ENCODE results near the gene GRID2.

The GRID2 gene

GRCh38 chr4:92303621-92304027, at the start of gene GRID2:
Gene GRID2 (plus strand): TSS chr4:92303966.
- no peak for DNase-seq (ENCODE audit: low read depth, low spot score)
- no peaks in the 10 kb centered on the region for H3K36me3 ChIP-seq (ENCODE audit: control insufficient read depth, insufficient read depth, low read length)
- no peaks in the 10 kb centered on the region for H3K27me3 ChIP-seq (ENCODE audit: control insufficient read depth, insufficient read depth, low read length)
- H3K4me1 ChIP-seq (ENCODE audit: control insufficient read depth, insufficient read depth, low read length): no peaks in the 10 kb centered on the region; the same call in 1 of the 2 replicates
- no peaks in the 10 kb centered on the region for H3K9me3 ChIP-seq (ENCODE audit: control insufficient read depth, insufficient read depth, low read length)
- no CpG with 5 or more reads among the region's 29 CpGs for WGBS (ENCODE audit: insufficient coverage, insufficient read length)
- H3K27ac ChIP-seq (ENCODE audit: low read length): no peak within 1 kb of the TSS
- peak within 1 kb of the TSS; percentile 73; the same call in 1 of the 2 replicates for H3K4me3 ChIP-seq (ENCODE audit: low read length)

- Histone ChIP-seq H3K4me3 (ENCODE audit: low read length) (no peak overlapping the region), H3K27me3 (ENCODE audit: control insufficient read depth, insufficient read depth, low read length) (no peaks in the 10 kb centered on the region), H3K9me3 (ENCODE audit: control insufficient read depth, insufficient read depth, low read length) (peaks cover 10% of the 10 kb centered on the region), H3K36me3 (ENCODE audit: control insufficient read depth, insufficient read depth, low read length) (peaks cover 7% of the 10 kb centered on the region; the same call in 1 of the 2 replicates), H3K4me1 (ENCODE audit: control insufficient read depth, insufficient read depth, low read length) (no peaks in the 10 kb centered on the region), H3K27ac (ENCODE audit: low read length) (no peak overlapping the region)
- WGBS (ENCODE audit: insufficient coverage, insufficient read length): no CpG with 5 or more reads among the region's 4 CpGs
- no peak for DNase-seq (ENCODE audit: low read depth, low spot score)
Observed at GRCh38 chr4:92253986-92254671, 49.6 kb upstream of the GRID2 start.

GRCh38 chr4:92254767-92255442, 48.9 kb upstream of the GRID2 start:
- H3K27ac ChIP-seq (ENCODE audit: low read length): no peak overlapping the region
- H3K4me3 ChIP-seq (ENCODE audit: low read length): no peak overlapping the region
- H3K36me3 ChIP-seq (ENCODE audit: control insufficient read depth, insufficient read depth, low read length): peaks cover 10% of the 10 kb centered on the region; the same call in 1 of the 2 replicates
- WGBS (ENCODE audit: insufficient coverage, insufficient read length): no CpG with 5 or more reads among the region's 8 CpGs
- H3K4me1 ChIP-seq (ENCODE audit: control insufficient read depth, insufficient read depth, low read length): no peaks in the 10 kb centered on the region
- H3K27me3 ChIP-seq (ENCODE audit: control insufficient read depth, insufficient read depth, low read length): no peaks in the 10 kb centered on the region
- H3K9me3 ChIP-seq (ENCODE audit: control insufficient read depth, insufficient read depth, low read length): peaks cover 10% of the 10 kb centered on the region
- peak; percentile 70 for DNase-seq (ENCODE audit: low read depth, low spot score)

GRCh38 chr4:92255920-92256244, 47.9 kb upstream of the GRID2 start:
- Histone ChIP-seq H3K27ac (ENCODE audit: low read length) (no peak overlapping the region), H3K9me3 (ENCODE audit: control insufficient read depth, insufficient read depth, low read length) (peaks cover 10% of the 10 kb centered on the region), H3K4me1 (ENCODE audit: control insufficient read depth, insufficient read depth, low read length) (no peaks in the 10 kb centered on the region), H3K27me3 (ENCODE audit: control insufficient read depth, insufficient read depth, low read length) (no peaks in the 10 kb centered on the region), H3K4me3 (ENCODE audit: low read length) (no peak overlapping the region), H3K36me3 (ENCODE audit: control insufficient read depth, insufficient read depth, low read length) (peaks cover 11% of the 10 kb centered on the region; the same call in 1 of the 2 replicates)
- no CpG with 5 or more reads among the region's 1 CpG for WGBS (ENCODE audit: insufficient coverage, insufficient read length)
- DNase-seq (ENCODE audit: low read depth, low spot score): no peak

- WGBS (ENCODE audit: insufficient coverage, insufficient read length): no CpG with 5 or more reads among the region's 1 CpG
- Histone ChIP-seq H3K9me3 (ENCODE audit: control insufficient read depth, insufficient read depth, low read length) (peaks cover 9% of the 10 kb centered on the region), H3K4me1 (ENCODE audit: control insufficient read depth, insufficient read depth, low read length) (no peaks in the 10 kb centered on the region), H3K4me3 (ENCODE audit: low read length) (no peak overlapping the region), H3K27me3 (ENCODE audit: control insufficient read depth, insufficient read depth, low read length) (no peaks in the 10 kb centered on the region), H3K36me3 (ENCODE audit: control insufficient read depth, insufficient read depth, low read length) (peaks cover 21% of the 10 kb centered on the region; the same call in 1 of the 2 replicates), H3K27ac (ENCODE audit: low read length) (no peak overlapping the region)
- no peak for DNase-seq (ENCODE audit: low read depth, low spot score)
Observed at GRCh38 chr4:92257931-92258857, 45.6 kb upstream of the GRID2 start.

DNA sequence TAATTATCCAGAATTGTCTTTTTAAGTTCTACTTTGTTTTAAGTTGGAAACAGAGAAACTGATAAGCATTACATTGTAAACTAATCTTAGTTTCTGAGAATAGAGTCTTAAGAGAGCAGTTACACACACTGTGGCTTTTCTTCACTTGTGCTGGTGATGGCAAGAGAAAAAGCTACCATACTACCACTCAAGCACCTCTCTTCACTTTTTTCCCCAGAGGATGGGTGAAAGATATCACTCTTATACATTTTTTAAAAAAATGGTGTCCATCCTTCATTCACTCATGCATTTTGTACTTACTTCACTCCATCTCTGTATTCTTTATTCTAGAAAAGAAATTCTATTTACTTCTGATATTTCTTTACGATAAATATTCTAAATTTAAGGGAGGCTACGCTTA, 42.5 kb upstream of the GRID2 start:
- no peak overlapping the region for H3K27ac ChIP-seq (ENCODE audit: low read length)
- H3K9me3 ChIP-seq (ENCODE audit: control insufficient read depth, insufficient read depth, low read length): no peaks in the 10 kb centered on the region
- H3K4me3 ChIP-seq (ENCODE audit: low read length): no peak overlapping the region
- WGBS (ENCODE audit: insufficient coverage, insufficient read length): no CpG with 5 or more reads among the region's 2 CpGs
- no peaks in the 10 kb centered on the region for H3K4me1 ChIP-seq (ENCODE audit: control insufficient read depth, insufficient read depth, low read length)
- DNase-seq (ENCODE audit: low read depth, low spot score): no peak
- no peaks in the 10 kb centered on the region for H3K27me3 ChIP-seq (ENCODE audit: control insufficient read depth, insufficient read depth, low read length)
- H3K36me3 ChIP-seq (ENCODE audit: control insufficient read depth, insufficient read depth, low read length): peaks cover 27% of the 10 kb centered on the region; the same call in 1 of the 2 replicates

DNA sequence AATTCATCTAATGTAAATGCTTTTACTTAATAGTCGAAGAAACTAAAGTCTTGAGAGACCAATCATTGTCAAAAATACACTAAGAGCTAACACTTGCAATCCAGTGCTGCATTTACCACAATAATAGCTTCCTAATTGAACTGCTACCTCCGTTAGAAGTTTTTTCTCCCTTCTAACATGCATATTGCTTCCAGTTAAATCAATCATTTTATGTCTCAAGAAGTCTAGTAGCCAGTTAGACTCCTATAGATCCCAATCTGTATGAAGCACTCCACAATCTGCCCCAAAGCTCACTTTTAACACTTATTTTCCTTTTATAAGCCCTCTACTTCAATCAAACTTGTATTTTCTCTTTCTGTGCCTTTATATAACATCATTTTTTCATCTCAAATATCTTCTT, 41.4 kb upstream of the GRID2 start:
- H3K36me3 ChIP-seq (ENCODE audit: control insufficient read depth, insufficient read depth, low read length): peaks cover 24% of the 10 kb centered on the region; the same call in 1 of the 2 replicates
- WGBS (ENCODE audit: insufficient coverage, insufficient read length): no CpG with 5 or more reads among the region's 2 CpGs

GRCh38 chr4:92263010-92263409, 40.8 kb upstream of the GRID2 start:
- Histone ChIP-seq H3K36me3 (ENCODE audit: control insufficient read depth, insufficient read depth, low read length) (peaks cover 24% of the 10 kb centered on the region; the same call in 1 of the 2 replicates), H3K4me3 (ENCODE audit: low read length) (no peak overlapping the region), H3K9me3 (ENCODE audit: control insufficient read depth, insufficient read depth, low read length) (no peaks in the 10 kb centered on the region), H3K27me3 (ENCODE audit: control insufficient read depth, insufficient read depth, low read length) (no peaks in the 10 kb centered on the region), H3K4me1 (ENCODE audit: control insufficient read depth, insufficient read depth, low read length) (no peaks in the 10 kb centered on the region), H3K27ac (ENCODE audit: low read length) (no peak overlapping the region)
- no CpG with 5 or more reads among the region's 2 CpGs for WGBS (ENCODE audit: insufficient coverage, insufficient read length)
- DNase-seq (ENCODE audit: low read depth, low spot score): no peak

More for the DNA sequence above, 41.4 kb upstream of the GRID2 start:
- no peak for DNase-seq (ENCODE audit: low read depth, low spot score)
- H3K4me1 ChIP-seq (ENCODE audit: control insufficient read depth, insufficient read depth, low read length): no peaks in the 10 kb centered on the region
- H3K27me3 ChIP-seq (ENCODE audit: control insufficient read depth, insufficient read depth, low read length): no peaks in the 10 kb centered on the region
- H3K4me3 ChIP-seq (ENCODE audit: low read length): no peak overlapping the region
- no peak overlapping the region for H3K27ac ChIP-seq (ENCODE audit: low read length)
- no peaks in the 10 kb centered on the region for H3K9me3 ChIP-seq (ENCODE audit: control insufficient read depth, insufficient read depth, low read length)

- peaks cover 20% of the 10 kb centered on the region; the same call in 1 of the 2 replicates for H3K36me3 ChIP-seq (ENCODE audit: control insufficient read depth, insufficient read depth, low read length)
- no peaks in the 10 kb centered on the region for H3K27me3 ChIP-seq (ENCODE audit: control insufficient read depth, insufficient read depth, low read length)
- H3K27ac ChIP-seq (ENCODE audit: low read length): no peak overlapping the region
- no CpG with 5 or more reads among the region's 1 CpG for WGBS (ENCODE audit: insufficient coverage, insufficient read length)
- H3K4me1 ChIP-seq (ENCODE audit: control insufficient read depth, insufficient read depth, low read length): no peaks in the 10 kb centered on the region
- H3K9me3 ChIP-seq (ENCODE audit: control insufficient read depth, insufficient read depth, low read length): no peaks in the 10 kb centered on the region
- DNase-seq (ENCODE audit: low read depth, low spot score): no peak
- no peak overlapping the region for H3K4me3 ChIP-seq (ENCODE audit: low read length)
Observed at GRCh38 chr4:92263575-92263974, 40.2 kb upstream of the GRID2 start.

- no peak for DNase-seq (ENCODE audit: low read depth, low spot score)
- WGBS (ENCODE audit: insufficient coverage, insufficient read length): no CpG with 5 or more reads among the region's 3 CpGs
- no peaks in the 10 kb centered on the region for H3K27me3 ChIP-seq (ENCODE audit: control insufficient read depth, insufficient read depth, low read length)
- no peak overlapping the region for H3K4me3 ChIP-seq (ENCODE audit: low read length)
- no peaks in the 10 kb centered on the region for H3K9me3 ChIP-seq (ENCODE audit: control insufficient read depth, insufficient read depth, low read length)
- H3K27ac ChIP-seq (ENCODE audit: low read length): no peak overlapping the region
- H3K4me1 ChIP-seq (ENCODE audit: control insufficient read depth, insufficient read depth, low read length): no peaks in the 10 kb centered on the region
- peaks cover 22% of the 10 kb centered on the region; the same call in 1 of the 2 replicates for H3K36me3 ChIP-seq (ENCODE audit: control insufficient read depth, insufficient read depth, low read length)
Observed at GRCh38 chr4:92264163-92264562, 39.6 kb upstream of the GRID2 start.
